Gastroesophageal sphincter (tissue), 4 donors: ENCODE results near the gene CYP27A1. TPM values are rescaled to one million over a fixed set of nuclear protein-coding genes. Genes with fewer than 3 reads are reported as not detected.

ENCODE experiments used
- ATAC-seq: fragments of 150-250 bp; one replicate; pipeline ENCODE4 v1.9.1; 2016; ENCODE audit warnings: mild to moderate bottlenecking, moderate library complexity
- H3K27ac ChIP-seq, 4 donors: fragments of 200-600 bp; sonication (generic) in 3 of 4; 1 replicate in 3 of 4; 2 replicates in 1 of 4; pipeline ENCODE4 v1.5.1; 2016 to 2019
- H3K27me3 ChIP-seq: fragments of 200-600 bp; sonication (generic); one replicate; pipeline ENCODE4 v1.5.1; 2019
- H3K36me3 ChIP-seq, 2 donors: fragments of 200-600 bp; sonication (generic); one replicate each; pipeline ENCODE4 v1.5.1; 2019; ENCODE audit warnings: control low read depth in 1 of 2
- H3K4me1 ChIP-seq, 3 donors: fragments of 200-600 bp; sonication (generic); 1 replicate in 2 of 3; 2 replicates in 1 of 3; pipeline ENCODE4 v1.5.1; 2016 to 2019; ENCODE audit warnings: control low read depth in 2 of 3
- H3K4me3 ChIP-seq, 2 donors: fragments of 200-600 bp; sonication (generic); one replicate each; pipeline ENCODE4 v1.5.1; 2019; ENCODE audit warnings: mild to moderate bottlenecking in 1 of 2, moderate library complexity in 1 of 2
- H3K9me3 ChIP-seq, 3 donors: fragments of 200-600 bp; sonication (generic); one replicate each; pipeline ENCODE4 v1.5.1; 2017 to 2019; ENCODE audit warnings: control low read depth in 2 of 3
- EP300 ChIP-seq: sonication (generic); formaldehyde crosslinking; IDR thresholded peaks from one replicate; pipeline ENCODE4 v1.6.1; 2017; ENCODE audit warnings: antibody characterized with exemption, mild to moderate bottlenecking
- POLR2A ChIP-seq, 2 donors: fragments of 450-650 bp; IDR thresholded peaks; one replicate each; pipeline ENCODE4 v1.6.1; 2017; ENCODE audit warnings: antibody characterized with exemption in 2 of 2, mild to moderate bottlenecking in 2 of 2, moderate library complexity in 1 of 2
- POLR2AphosphoS5 ChIP-seq: sonication (generic); formaldehyde crosslinking; IDR thresholded peaks from one replicate; pipeline ENCODE4 v1.6.1; 2017; ENCODE audit warnings: antibody characterized with exemption
- WGBS, 2 donors: methylation state at CpG; one replicate each; pipeline ENCODE4 v1.1.5; 2018; ENCODE audit warnings: low coverage in 1 of 2; 5-methylcytosine and 5-hydroxymethylcytosine counted together
- total RNA-seq, 4 donors: library from RNA; depleted of rRNA; stranded (reverse); fragments of >200 nt; gene quantifications; one replicate each; pipeline ENCODE4 v1.1.0, GENCODE V29; 2016
- TF ChIP-seq, protein P1 (sequence below), 4 experiments: fragments of 200-600 bp in 2 of 4; fragments of 450-650 bp in 2 of 4; sonication (generic) in 1 of 4; IDR thresholded peaks; one replicate each; pipeline ENCODE4 v1.5.1; 2017 to 2019; ENCODE audit warnings: antibody characterized with exemption in 4 of 4, mild to moderate bottlenecking in 2 of 4, moderate library complexity in 2 of 4

The CYP27A1 gene
- total RNA-seq, 4 donors from 2014 or later, result 20.9 to 29.0 (median 23.5) TPM

DNA sequence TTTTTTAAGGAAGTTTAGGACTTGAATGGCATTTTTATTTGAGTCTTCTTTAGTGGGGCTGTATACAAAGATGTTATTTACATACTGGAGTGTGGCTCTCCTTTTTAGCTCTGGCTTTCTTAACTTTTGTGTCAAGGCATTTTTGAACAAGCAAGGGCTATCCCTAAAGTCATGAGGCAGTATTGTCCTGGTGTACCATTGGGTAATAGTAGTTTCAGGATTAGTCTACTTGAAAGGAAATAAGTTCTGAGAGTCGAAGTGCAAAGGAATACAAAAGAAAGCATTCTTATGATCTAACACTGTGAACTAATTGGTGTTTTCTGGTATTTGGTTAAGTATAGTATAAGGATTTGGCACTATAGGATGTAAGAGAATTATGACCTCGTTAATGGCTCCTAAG, 1.9 kb upstream of the CYP27A1 start:
- Histone ChIP-seq H3K9me3 (no peaks in the 10 kb centered on the region), H3K27ac (no peak overlapping the region), H3K4me1 (peaks cover 0 to 37% (median 10%) of the 10 kb centered on the region in 3 donors), H3K36me3 (no peaks in the 10 kb centered on the region), H3K4me3 (no peak overlapping the region), H3K27me3 (peaks cover 7% of the 10 kb centered on the region)
- no peak for TF ChIP-seq POLR2A (IDR thresholded peaks at IDR 0.05)
- no peak for TF ChIP-seq EP300
- TF ChIP-seq, protein P1, sequence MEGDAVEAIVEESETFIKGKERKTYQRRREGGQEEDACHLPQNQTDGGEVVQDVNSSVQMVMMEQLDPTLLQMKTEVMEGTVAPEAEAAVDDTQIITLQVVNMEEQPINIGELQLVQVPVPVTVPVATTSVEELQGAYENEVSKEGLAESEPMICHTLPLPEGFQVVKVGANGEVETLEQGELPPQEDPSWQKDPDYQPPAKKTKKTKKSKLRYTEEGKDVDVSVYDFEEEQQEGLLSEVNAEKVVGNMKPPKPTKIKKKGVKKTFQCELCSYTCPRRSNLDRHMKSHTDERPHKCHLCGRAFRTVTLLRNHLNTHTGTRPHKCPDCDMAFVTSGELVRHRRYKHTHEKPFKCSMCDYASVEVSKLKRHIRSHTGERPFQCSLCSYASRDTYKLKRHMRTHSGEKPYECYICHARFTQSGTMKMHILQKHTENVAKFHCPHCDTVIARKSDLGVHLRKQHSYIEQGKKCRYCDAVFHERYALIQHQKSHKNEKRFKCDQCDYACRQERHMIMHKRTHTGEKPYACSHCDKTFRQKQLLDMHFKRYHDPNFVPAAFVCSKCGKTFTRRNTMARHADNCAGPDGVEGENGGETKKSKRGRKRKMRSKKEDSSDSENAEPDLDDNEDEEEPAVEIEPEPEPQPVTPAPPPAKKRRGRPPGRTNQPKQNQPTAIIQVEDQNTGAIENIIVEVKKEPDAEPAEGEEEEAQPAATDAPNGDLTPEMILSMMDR (IDR thresholded peaks at IDR 0.05), result no peak
- TF ChIP-seq POLR2AphosphoS5, result no peak
- 89 to 100% methylated on average over 1 to 2 of the region's 2 CpGs for WGBS, 2 donors
- ATAC-seq, result no peak

DNA sequence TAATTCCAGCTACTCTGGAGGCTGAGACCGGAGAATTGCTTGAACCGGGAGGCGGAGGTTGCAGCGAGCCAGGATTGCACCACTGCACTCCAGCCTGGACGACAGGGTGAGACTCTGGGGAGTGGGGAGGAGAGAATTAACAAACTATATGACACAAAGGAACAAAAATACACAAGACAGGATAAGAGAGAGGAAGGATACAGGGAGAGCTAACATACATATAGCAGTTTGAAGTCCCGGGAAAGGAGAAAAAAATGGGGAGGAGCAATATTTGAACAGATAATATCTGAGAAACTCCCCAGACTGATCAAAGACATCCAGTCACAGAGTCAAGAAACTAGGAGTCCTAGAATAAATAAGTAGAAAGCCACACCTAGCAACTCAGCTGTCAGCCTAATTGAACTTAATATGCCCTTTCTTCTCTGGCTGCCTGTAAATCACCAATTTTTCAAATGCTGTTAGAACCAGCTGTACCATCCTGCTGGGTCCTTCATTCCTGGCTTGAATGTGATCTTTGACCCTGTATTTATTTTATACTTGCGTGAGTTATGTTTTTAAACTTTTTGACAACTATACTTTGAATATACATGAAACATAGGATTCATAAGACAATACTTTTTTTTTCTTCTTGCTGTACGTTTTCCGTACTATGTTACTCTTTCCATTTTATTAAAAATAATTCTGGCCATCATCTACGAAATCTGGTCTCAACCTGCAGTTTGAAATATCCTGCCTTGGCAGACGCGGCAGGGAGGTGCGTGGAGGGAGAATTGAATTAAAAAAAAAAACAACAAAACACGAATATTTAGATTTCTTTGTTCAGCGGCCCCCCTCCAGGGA, 876 bp upstream of the CYP27A1 start:
- TF ChIP-seq POLR2A (IDR thresholded peaks at IDR 0.05) (no peak), EP300 (no peak), POLR2AphosphoS5 (no peak)
- TF ChIP-seq, protein P1 (IDR thresholded peaks at IDR 0.05), result no peak
- peaks cover 0 to 37% (median 10%) of the 10 kb centered on the region in 3 donors for H3K4me1 ChIP-seq
- peaks cover 7% of the 10 kb centered on the region for H3K27me3 ChIP-seq
- peak overlapping the region; percentile 51 to 71 for H3K4me3 ChIP-seq
- H3K36me3 ChIP-seq, result no peaks in the 10 kb centered on the region
- H3K9me3 ChIP-seq, result no peaks in the 10 kb centered on the region
- H3K27ac ChIP-seq, result peak overlapping the region; percentile 15 to 86 (median 84)
- WGBS, 2 donors, result 14 to 50% methylated on average over 9 to 11 of the region's 15 CpGs
- ATAC-seq, result no peak

DNA sequence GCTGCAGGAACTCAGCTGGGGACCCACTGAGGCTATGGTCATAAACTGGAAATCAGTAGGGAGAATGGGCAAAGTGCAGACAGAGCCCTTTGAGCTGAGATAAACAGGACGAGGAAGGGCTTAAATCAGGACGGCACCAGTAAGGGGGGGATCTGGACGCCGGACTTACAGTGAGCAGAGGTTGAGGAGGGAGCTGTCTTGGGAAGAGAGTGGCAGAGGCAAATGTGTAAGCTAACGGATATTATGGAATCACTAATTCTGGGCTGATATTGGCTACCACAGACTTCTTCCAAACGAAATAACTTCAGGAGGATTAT, 539 bp downstream of the CYP27A1 start:
- peaks cover 7% of the 10 kb centered on the region for H3K27me3 ChIP-seq
- WGBS, 2 donors, result 6 to 28% methylated on average over 6 of the region's 6 CpGs
- peak overlapping the region; percentile 15 to 86 (median 84) for H3K27ac ChIP-seq
- peak; percentile 35 for ATAC-seq
- peaks cover 0 to 37% (median 10%) of the 10 kb centered on the region in 3 donors for H3K4me1 ChIP-seq
- H3K9me3 ChIP-seq, result peaks cover 0 to under 1% (median 0%) of the 10 kb centered on the region in 3 donors
- no peak for TF ChIP-seq EP300
- TF ChIP-seq, protein P1 (IDR thresholded peaks at IDR 0.05), result no peak
- TF ChIP-seq POLR2AphosphoS5, result no peak
- TF ChIP-seq POLR2A (IDR thresholded peaks at IDR 0.05), result no peak
- no peaks in the 10 kb centered on the region for H3K36me3 ChIP-seq
- H3K4me3 ChIP-seq, result peak overlapping the region; percentile 51 to 71

DNA sequence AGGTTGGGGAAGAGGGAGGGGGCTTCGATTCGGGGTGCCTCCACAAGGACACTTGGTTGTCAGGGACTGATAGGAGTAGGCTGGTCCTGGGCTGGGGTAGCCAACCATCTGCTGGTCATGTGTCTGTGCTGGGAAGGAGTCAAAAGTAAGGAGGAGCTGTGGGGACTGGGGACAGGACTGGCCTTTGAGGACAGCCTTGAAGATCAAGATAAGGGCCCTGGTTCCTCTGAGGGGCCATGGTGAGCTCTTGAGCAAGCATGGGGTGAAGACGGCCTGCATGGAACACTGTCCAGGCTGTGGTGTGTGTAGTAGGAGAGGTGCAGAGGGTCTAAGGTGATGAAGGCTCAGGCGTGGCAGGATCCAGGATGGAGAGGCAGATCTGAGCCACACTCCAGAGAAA, 1.7 kb downstream of the CYP27A1 start:
- Histone ChIP-seq H3K4me3 (peak overlapping the region in 1 of 2 donors; percentile 22), H3K36me3 (no peaks in the 10 kb centered on the region), H3K27me3 (peaks cover 7% of the 10 kb centered on the region), H3K27ac (peak overlapping the region in 2 of 4 donors; percentile 6 to 28), H3K9me3 (peaks cover 0 to 11% (median 0%) of the 10 kb centered on the region in 3 donors), H3K4me1 (peaks cover 0 to 43% (median 10%) of the 10 kb centered on the region in 3 donors)
- TF ChIP-seq POLR2A (IDR thresholded peaks at IDR 0.05) (no peak), EP300 (no peak), POLR2AphosphoS5 (no peak)
- TF ChIP-seq, protein P1 (IDR thresholded peaks at IDR 0.05), result no peak
- 89 to 90% methylated on average over 2 to 4 of the region's 4 CpGs for WGBS, 2 donors
- ATAC-seq, result no peak

DNA sequence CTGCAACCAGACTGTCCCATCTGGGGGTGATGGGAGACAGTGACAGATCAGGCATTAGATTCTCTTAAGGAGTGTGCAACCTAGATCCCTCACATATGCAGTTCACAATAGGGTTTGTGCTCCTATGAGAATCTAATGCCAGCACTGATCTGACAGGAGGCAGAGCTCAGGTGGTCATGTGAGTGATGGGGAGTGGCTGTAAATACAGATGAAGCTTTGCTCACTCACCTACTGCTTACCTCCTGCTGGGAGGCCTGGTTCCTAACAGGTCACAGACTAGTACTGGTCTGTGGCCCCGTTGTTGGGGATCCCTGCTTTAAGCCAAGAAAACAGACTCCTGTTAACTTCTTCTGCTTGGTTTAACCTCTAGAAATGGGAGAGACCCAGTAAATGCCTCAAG, 3.2 kb downstream of the CYP27A1 start:
- peaks cover 0 to 50% (median 10%) of the 10 kb centered on the region in 3 donors for H3K4me1 ChIP-seq
- ATAC-seq, result no peak
- H3K9me3 ChIP-seq, result peaks cover 0 to 11% (median 0%) of the 10 kb centered on the region in 3 donors
- H3K27ac ChIP-seq, result no peak overlapping the region
- H3K36me3 ChIP-seq, result no peaks in the 10 kb centered on the region
- H3K4me3 ChIP-seq, result no peak overlapping the region
- no CpG with 5 or more reads among the region's 1 CpG for WGBS, 2 donors
- TF ChIP-seq, protein P1 (IDR thresholded peaks at IDR 0.05), result no peak
- TF ChIP-seq EP300 (no peak), POLR2A (IDR thresholded peaks at IDR 0.05) (no peak), POLR2AphosphoS5 (no peak)
- H3K27me3 ChIP-seq, result peaks cover 7% of the 10 kb centered on the region
